ENCODE measurements around the gene GATA1.

Gene GATA1

DNA sequence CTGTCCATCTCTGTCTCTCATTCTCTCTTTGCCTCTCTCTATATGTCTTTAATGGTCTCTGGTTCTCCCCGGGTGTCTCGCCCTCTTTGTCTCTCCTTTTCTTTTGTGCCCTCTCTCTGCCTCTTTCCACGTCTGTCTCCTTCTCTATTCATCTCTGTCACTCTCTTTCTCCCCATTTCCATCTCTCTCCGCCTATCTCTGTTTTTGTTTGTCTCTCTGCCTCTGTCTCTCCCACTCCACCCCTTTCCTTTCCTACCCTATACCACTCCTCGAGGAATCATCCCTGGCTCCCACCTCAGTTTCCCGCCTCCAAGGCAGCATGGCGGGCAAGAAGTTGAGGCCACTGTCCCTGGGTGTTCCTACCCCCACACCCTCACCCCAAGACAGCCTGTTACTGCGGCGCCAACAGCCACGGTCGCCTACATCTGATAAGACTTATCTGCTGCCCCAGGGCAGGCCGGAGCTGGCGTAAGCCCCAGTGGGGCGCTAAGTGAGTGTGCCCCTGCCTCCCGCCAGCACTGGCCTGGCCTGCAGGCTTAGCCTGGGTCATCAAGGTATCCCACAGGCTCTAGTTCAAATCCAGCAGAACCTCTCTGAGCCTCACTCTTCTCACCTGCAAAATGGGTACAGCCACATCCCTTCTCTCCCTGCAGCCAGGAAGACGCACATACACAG lies 713 bp upstream of the GATA1 start:
- DNase-seq, result no peak

DNA sequence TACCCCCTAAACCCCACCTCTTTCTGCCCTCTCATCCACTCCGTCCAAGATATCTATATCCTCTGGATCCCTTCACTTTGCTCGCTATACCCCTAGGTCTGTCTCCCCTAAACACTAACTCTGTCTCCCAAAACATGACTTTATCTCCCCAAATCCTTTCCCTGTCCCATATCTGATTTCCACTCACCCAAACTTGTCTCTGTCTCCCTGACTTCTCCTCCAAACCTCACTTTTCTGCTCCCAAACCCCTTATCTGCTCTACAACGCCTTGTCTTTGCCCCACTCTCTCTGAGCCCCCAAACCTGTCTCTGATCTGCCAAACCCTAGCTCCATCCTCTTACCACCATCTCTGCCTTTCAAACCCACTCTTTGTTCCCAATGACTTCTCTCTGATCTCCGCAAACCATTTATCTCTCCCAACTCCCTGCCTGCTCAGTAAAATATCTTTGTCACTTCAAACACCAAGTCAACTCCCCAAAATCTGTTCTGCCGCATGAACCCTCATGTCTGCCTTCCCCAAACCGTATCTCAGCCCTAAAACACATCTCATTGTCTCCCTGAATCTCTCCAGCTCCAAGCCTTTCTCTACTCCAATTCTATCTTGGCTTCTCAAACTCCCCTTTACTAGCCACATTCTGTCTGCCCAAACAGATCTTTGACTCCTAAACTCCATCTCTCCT lies 575 bp downstream of the GATA1 start:
- DNase-seq, result no peak

DNA sequence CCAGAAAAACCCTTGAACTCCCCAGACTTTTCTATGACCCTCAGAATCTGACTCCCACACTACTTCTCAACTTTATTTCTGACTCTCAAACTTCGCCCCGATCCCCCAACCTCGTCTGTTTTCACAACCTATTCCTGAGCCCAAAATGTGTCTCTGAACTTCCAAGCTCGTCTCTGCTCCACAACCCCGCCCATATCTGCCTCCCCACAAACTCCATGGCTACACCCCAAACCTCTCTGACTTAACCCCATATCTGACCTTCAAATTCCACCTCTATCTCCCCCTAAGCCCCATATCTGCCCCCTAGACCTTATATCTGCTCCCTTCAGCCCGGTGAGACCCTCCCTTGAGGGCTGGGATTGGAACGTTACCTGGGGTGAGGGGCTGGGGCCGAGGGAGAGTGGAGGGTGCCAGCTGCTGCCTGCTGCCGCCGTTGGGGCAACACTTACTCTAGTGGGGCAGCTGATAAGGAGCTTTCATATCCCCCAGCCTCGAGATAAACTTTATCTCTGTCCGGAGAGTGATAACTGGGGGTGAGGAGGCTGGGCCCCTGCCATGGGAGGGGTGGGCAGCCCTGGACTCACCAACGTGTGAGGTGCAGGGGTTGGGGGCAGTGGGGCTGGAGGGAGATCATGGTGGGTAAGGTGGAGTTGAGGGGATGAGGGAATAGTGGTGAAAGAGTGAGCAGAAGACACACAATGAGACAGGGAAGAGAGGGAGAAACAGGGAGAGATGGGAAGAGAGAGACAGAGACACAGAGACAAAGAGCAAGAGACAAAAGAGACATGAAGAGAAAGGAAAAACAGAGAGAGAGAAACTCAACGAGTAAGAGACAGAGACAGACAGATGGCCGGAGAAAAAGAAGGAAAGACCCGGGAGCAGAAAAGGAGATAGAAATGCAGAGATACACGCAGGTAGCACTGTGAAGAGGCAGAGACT lies 1.4 kb downstream of the GATA1 start:
- no peak for DNase-seq

DNA sequence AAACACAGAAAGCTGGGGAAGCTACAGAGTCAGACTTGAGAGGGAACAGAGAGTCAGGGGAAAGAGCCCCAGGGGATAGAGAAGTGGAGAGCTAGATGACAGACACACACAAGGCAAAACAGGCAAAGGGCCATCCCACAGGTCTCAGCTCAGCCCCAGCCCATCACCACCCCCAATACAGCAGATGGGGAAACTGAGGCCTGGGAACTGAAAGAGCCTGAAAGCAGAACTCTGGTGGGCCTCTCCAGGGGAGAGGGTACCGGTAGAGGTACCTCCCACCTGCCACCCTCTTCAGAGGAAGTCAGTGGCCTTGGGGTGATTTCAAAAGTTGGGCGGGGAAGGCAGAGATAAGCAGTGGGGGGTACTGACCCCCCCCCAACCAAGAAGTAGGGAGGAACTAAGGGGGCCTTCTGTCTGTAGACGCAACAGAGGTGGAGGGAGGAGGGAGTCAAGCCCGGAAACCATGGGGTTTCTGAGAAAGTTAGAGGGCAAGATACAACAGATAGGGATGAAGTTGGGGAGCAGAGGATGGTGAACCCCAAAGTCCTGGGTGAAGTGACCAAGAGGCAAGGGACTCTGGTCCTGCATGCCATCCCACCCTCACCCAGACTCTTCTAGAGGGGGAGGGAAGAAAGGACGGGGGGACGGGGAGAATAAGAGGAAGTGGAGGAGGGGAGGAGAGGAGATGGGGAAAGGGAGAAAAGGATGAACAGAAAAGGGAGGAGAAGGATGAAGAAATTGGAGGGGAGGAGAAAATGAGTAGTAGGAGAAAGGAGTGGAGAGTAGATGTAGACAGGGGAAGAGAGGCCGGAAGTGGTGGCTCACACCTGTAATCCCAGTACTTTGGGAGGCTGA lies 3.2 kb downstream of the GATA1 start:
- no peak for DNase-seq

DNA sequence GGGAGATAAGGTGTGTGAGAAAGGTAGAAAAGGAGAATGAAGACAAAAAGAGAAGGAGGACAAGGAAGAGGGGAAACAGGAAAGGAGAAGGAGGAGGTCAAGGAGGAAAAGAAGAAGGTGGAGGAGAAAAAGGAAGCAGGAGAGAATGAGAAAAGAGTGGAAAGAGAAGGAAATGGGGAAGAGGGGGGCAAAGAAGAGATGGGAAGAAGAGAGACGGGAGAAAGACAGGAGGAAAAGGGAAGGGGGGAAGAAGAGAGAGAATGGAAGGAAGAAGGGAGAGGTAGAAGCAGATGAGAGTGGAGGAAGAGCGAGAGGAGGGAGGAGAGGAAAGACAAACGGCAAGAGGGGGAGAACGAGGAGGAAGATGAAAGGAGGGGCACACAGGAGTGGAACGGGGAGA lies 4.1 kb downstream of the GATA1 start:
- no peak for DNase-seq

DNA sequence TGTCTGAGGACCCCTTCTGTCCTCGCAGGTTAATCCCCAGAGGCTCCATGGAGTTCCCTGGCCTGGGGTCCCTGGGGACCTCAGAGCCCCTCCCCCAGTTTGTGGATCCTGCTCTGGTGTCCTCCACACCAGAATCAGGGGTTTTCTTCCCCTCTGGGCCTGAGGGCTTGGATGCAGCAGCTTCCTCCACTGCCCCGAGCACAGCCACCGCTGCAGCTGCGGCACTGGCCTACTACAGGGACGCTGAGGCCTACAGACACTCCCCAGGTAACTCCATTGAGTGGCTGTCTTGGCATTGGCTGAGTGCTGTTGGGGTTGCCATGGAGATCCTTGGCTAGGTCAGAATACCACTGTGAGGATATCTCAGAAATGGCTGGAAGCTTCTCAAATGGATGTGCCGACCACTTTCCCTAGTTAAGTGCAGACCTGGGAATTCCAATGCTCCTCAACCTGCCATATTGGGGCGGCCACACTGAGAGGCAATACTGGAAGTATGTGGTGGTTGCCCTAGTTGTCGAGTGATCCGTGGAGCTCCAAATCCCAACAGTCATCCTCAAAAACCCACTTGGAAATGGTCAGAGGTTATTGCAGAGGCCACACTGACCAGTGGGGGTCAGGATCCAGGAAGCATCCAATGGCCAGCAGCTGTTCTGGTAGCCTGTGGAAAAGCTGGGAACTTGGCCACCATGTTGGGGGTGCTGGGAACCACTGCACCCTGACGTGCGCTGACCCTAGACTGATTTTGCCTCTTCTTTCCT lies 4.9 kb downstream of the GATA1 start:
- DNase-seq, result no peak

DNA sequence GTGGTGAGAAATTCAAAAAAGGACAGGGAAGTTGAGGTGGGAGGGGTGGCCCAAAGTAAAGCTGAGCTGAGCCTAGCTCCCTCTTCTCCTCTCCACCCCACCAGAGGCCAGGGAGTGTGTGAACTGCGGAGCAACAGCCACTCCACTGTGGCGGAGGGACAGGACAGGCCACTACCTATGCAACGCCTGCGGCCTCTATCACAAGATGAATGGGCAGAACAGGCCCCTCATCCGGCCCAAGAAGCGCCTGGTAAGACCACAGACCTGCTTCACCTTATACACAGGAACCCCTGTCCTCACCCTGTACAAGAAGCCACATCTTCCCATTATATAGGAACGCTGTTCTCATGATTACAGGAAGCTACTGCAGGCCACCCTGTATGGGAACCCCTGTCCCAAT lies 5.8 kb downstream of the GATA1 start:
- no peak for DNase-seq

DNA sequence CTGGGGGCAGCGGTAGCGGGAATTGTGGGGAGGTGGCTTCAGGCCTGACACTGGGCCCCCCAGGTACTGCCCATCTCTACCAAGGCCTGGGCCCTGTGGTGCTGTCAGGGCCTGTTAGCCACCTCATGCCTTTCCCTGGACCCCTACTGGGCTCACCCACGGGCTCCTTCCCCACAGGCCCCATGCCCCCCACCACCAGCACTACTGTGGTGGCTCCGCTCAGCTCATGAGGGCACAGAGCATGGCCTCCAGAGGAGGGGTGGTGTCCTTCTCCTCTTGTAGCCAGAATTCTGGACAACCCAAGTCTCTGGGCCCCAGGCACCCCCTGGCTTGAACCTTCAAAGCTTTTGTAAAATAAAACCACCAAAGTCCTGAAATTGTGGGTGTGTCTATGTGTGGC lies 7.5 kb downstream of the GATA1 start:
- DNase-seq, result no peak

DNA sequence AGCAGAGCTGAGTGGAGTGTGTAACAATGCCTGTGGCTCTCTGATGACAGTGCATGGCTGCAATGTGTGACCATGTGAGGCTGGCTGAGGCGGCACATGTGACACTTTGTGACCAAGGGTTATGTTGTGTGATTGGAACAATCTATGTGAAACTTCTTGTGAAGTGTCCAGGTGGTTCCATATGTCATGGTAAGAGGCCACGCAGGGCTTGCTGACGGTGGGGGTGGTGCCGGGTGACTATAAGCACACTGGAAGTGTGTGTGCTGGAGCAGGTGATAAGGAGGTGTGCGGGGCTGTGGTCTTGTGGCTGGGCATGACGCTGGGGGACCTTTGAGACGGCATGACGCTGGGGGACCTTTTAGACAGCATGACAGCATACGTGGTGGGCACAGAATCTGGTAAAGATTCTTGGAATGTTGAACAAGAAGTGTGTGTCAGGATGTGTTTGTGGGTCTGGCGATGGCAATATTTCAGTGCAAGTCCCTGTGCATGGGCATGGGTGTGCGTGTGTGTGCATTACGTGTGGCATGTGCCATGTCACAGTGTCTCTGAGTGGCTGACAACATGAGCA lies 8.0 kb downstream of the GATA1 start:
- no peak for DNase-seq

DNA sequence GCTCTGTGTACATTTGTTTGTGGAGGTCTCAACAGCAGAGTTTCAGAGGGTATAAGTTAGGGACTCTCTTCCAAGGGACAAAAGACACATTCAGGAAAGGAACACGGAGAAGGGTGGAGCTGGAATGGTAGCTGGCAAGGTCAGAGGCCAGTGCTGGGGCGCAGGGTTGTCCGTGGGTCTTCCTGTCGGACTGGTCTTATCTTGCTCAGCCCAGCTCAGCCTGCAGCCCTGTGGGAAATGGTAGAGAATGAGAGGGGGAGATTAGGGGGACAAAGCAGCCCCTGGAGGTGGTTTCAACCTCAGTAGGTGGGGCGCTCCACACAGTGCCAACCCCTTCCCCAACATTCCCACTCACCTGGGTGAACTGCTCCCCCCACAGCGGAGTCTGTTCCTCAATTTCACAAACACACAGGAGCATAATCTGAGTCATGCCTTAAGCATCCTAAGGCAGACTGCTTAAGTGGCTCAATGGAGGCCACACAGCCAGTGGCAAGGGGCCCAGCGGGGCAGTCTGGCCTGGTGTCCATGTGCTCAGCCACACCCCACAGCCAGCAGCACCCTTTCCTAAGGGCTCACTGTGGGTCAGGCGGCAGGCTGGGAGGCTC lies 8.6 kb downstream of the GATA1 start:
- no peak for DNase-seq

DNA sequence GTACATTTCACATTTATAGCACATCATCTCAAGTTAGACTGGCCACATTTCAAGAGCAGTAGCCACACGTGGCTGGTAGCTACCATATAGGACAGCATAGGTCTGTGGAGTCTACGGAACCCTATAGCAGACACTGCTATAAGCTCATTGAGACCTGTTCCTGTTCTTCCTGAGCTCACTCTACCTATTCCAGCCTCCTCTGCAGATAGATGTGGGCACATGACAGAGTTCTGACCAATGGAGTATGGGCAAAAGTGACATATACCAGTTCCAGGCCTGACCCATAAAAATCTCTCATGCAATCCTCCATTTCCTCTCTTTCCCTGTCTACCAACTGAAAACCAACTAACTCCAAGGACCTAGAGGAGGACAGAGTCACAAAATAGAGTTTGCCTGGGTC lies 11.9 kb downstream of the GATA1 start:
- DNase-seq, result no peak

DNA sequence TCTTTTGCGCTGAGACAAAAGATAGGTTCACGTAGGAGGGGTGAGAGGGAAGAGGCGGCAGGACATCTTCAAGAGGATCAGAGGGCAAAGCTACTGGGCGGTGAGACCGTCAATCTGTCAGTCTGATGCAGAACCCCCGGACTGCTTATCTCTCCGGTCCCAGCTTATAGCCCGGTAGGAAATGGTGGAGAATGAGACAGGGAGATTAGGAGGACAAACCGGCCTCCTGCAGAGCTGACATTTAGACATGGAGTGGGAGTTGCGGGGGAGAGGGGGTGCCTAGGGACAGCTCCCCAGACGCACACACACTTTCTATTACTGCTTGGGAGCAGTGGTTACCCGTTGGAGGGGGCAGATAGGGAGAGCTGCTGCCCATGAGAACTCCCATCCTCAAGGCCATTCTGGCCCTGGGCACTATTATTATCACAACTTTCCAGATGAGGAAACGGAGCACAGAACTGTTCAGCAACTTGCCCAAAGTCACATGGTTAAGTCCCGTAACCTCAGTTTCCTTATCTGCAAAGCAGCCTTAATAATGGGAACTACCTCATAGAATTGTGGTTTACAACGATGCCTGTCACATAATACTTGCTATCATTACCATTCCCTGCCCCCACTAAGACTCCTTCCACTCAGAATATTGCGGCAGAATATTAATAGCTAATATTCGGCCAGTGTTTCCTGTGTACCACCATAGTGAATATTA lies 14.3 kb downstream of the GATA1 start:
- no peak for DNase-seq

DNA sequence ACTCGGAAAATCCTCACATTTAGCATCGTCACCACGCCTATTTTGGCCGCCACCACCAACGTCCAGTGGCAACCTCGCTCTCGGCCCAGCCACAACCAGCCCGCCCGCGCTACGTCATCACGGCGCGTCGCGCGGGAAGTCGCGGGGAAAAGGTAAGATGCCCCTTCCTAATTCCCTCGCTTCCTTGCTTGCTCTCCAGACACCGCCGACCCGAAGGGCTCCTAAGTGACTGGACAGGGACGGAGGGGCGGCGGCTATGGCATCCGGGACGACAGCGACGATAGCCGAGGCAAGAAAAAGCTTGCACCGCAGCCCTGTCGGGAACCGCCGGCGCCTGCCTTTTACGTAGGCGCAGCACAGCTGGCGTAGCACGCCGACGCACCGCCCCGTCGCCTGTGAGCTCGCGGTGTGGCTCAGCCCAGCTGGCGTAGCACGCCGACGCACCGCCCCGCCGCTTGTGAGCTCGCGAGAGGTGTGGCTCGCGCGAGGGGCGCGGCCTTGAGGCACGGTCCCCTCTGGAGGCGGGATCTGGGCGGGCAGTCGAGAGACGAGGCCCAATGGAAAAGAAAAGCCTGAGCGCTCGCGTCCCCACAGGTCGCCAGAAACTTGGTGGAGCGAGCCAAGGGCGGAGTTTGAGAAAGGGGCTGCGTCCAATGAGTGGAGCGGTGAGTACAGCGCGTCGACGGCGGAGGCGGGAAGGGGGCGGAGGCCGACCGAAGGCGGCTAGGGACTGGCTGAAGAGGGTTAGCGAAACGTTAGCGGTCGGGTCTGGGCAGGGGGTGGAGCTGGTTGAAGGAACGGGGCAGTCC lies 15.1 kb downstream of the GATA1 start, which contains the start of gene HDAC6:
HDAC6 (plus strand) TSS at position 788 of the 809 bp plus-strand sequence. CDS start 626 bp downstream, outside the sequence.
- peak; percentile 92 for DNase-seq

DNA sequence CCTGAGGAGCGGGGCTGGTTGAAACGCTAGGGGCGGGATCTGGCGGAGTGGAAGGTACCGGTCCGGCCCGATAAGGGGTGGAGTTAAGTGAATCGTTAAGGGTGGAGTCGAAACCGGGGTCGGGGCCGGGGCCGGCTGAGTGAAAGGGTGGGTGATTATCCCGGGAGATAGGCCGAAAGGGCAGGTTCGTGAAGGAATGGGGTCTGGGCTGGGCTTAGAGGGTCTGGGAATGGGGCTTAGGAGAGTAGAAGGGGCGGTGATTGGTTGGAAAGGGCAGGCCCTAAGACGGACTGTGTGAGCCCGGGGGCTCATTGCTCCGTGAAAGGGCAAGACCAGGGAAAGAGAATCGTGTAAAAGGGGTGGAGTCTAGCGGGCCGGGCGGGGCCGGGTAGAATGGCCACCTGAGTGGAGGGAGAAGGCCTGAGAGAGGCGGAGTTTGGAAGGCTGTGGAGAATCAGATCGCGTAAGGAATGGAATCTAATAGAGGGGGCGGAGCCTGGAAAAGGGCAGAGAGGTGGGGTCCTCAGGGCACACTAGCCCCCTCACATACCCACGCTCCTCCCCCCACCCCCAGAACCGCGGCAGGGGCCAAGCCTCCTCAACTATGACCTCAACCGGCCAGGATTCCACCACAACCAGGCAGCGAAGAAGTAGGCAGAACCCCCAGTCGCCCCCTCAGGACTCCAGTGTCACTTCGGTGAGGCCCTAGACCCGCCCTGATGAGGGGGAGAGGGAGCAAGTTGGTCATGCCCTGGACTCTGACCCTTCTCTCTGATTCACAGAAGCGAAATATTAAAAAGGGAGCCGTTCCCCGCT lies 15.9 kb downstream of the GATA1 start:
- DNase-seq, result peak; percentile 46

DNA sequence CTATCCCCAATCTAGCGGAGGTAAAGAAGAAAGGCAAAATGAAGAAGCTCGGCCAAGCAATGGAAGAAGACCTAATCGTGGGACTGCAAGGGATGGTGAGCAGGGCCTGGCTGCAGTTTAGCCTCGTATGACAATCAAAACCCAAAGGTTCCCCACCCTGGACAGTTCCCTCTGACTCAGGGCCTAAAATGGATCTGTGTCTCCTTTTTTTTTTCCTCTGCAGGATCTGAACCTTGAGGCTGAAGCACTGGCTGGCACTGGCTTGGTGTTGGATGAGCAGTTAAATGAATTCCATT lies 16.5 kb downstream of the GATA1 start:
- DNase-seq, result no peak

DNA sequence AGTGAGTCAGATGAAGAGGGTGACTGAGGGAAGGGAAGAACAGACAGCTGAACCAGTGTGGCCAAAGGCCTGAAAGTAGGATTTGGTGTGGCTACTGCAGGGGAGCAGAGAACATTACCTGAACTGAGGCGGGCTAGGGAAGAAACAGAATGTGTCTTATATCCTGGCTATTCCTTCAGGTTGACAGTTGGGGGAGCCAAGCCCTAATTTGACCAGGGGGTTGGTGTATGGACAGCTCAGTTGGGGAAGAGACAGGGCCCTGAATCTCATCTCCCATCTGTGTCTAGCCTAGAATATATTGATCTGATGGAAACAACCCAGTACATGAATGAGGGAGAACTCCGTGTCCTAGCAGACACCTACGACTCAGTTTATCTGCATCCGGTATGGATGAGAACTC lies 19.7 kb downstream of the GATA1 start:
- no peak for DNase-seq

DNA sequence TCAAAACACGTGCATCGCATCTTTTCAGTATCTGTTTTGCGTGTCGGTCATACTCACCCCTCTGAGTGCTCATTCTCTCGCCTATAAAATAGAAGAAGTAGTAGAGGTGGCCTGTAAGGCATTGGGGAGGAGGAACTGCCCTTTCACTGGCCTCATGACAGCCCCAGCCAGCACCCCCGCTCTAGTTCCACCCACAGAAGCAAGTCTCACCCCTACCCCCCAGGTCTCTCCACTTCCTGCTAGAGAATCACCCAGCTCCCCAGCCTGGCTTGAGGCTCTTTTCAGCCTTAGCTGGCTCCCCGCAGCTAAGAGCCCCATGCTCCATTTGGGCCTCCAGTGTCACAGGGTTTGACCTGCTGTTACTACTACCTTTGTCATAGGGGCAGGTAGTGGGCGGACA lies 27.3 kb downstream of the GATA1 start:
- DNase-seq, result no peak

DNA sequence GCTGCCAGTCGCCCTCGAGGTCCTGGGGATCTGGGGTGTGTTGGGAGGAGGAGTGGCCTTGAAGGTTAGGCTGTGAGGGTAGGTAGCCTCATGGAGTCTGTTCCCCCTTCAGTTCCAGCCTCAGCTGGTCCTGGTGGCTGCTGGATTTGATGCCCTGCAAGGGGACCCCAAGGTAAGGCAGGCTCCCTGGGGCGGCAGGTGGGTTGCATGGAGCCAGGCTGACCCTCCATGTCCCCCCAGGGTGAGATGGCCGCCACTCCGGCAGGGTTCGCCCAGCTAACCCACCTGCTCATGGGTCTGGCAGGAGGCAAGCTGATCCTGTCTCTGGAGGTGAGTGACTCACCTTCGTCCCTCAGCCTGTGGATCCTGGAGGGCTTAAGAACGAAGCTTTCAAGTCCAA lies 28.3 kb downstream of the GATA1 start:
- DNase-seq, result no peak

DNA sequence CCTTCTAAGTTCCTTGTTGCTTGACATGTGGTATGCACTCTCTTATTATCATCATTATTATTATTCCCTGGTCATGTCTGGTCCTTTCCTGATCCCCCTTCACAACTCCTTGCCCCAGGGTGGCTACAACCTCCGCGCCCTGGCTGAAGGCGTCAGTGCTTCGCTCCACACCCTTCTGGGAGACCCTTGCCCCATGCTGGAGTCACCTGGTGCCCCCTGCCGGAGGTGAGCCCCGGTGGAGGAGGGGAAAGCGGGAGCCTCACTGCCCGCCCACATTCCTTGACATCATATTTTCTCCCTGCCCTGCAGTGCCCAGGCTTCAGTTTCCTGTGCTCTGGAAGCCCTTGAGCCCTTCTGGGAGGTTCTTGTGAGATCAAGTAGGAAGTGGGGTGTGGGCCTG lies 28.9 kb downstream of the GATA1 start:
- DNase-seq, result no peak

Measured in kidney glomerular epithelial cell (primary cell).